GM19468 (cell line): ENCODE measurements around the gene TSPAN13.

Source experiments
- ATAC-seq: cut with Tn5 transposase; IDR thresholded peaks from one replicate; pipeline ENCODE4 v1.9.1; 2021; ENCODE audit warnings: mild to moderate bottlenecking, moderate library complexity, moderate number of reproducible peaks; ENCODE audit not compliant: unreplicated experiment; ENCODE audit errors: extremely low read depth

TSPAN13 gene

DNA sequence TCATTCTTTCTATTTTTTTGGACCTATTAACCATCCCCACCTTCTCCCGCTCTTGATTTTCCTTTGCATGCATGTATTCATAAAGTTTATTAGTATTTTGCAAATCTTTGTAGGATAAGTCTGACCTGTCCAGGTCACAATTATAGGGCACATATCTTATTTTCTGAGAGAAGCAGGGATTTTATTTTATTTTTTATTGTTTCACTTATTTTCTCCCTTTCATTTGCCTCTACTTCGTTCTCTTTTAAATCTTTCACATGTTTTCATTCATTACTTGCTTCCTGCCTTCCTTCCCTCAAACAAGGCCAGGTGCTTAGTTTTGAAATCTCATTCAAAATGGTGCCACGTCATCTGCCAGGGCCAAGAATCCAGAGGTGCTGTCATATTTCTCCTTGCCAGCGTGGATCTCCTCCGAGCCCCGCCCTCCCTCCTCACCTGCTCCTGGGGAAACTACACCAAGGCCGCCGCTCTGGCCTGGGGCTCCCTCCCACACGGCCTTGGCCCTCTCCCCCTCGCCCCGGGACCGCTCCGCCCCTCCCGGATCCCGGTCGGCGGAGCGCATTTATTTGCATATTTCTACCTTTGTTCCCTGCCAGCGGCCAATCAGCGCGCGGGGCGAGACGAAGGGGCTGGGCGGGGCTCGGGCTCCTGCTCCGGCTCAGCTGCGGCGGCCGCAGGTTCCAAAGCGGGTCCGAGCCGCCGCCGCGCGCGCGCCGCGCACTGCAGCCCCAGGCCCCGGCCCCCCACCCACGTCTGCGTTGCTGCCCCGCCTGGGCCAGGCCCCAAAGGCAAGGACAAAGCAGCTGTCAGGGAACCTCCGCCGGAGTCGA lies at the start of gene TSPAN13:
TSS of gene TSPAN13 (plus strand) at position 654 of the 830 bp plus-strand sequence. CDS start 213 bp downstream, outside the sequence.
- ATAC-seq = no peak

DNA sequence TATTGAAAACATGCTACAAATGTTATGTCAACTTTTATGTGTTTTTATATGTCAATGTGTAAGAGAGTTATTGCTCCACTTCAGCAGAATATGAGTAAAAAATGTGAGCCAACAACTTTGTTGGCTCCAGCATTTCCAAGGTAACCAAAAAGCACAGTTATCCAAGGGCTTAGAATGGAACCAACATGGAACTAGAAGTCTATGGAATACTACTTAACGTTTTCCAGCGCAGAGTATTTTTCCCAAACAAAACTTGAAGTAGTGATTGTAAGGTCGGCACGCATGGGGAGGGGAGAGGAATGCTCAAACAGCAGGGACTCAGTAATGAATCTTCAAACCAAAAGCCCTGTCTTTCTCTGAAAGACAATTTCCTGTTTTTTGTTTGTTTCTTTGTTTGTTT lies 45.0 kb upstream of the TSPAN13 start:
- ATAC-seq = no peak

DNA sequence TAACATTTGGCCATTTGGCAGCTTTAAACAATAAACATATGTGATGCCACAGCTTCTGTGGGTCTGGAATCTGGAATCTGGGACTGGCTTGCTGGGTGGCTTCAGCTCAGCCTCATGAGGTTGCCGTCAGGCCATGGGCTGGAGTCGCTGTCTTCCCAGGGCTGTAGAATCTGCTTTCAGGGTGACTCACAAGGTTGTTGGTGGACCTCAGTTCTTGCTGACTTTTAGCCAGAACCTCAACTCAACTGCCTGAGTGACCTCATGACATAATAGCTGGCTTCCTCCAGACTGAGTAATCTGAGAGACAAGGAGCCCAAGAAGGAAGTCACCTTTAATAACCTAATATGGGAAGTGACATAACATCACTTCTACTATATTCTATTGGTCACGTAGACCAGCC lies 44.6 kb upstream of the TSPAN13 start:
- ATAC-seq = no peak

DNA sequence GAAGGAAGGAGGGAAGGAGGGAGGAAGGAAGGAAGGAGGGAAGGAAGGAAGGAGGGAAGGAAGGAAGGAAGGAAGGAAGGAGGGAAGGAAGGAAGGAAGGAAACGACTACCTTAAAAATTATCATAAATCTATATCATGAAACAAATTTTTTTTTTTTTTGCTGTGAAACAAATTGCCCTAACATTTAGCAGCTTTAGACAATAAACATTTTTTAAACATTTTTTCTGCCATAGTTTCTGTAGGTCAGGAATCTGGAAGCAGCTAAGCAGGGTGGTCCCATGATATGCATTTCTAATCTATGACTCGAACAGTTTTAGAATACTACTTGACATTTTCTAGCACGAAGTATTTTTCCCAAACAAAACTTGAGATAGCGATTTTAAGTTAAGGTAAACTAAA lies 42.9 kb upstream of the TSPAN13 start:
- ATAC-seq = no peak

DNA sequence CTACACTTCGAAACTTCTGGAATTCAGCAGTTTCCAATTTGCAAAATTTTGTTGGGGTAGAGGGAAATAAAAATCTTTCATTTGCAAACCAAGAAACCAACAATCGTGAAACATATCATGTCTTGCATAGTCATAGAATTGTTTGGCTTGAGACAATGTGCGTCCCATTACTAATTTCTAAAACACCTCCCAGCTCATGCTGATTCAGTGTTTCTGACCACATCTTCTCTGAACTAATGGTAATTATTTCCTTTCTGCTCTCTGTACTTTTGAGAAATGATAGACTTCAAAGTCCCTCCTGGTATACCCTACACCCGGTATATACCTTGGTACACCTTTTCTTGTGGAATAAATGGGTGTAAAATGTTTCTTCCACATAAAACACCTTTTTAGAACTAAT lies 41.8 kb upstream of the TSPAN13 start:
- ATAC-seq = no peak

DNA sequence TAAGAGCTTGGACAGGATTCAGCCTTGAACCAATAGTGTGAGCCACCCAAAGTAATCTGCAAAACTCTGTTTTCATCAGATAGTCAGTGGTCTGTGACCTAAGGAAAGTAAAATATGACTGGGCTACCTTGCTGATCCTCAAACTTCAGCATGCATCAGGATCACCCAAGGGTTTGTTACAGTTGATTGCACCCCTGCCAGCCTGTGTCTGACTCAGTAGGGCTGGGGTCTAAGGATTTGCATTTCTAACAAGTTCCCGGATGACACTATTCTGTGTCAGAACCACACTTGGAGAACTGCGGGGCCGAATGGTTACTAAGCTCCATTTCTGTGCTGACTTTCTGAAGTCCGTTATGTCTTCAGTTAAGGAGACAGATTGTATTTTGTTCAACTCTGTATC lies 40.6 kb upstream of the TSPAN13 start:
- no peak for ATAC-seq

DNA sequence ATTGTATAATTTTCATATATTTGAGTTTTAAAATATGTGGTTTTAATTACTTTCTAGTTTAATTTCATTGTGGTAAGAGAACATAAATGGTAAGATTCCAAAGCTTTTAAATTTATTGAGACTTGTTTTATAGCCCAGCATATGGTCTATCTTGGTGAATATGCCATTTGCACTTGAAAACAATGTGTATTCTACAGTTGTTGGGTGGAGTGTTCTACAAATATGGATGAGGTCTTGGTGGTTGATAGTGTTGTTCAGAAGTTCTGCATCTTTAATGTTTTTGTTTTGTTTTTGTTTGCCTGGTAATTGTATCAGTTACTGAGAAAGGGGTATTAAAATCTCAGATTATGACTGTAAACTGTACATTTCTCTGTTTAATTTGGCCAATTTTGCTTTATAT lies 37.6 kb upstream of the TSPAN13 start:
- ATAC-seq = no peak

DNA sequence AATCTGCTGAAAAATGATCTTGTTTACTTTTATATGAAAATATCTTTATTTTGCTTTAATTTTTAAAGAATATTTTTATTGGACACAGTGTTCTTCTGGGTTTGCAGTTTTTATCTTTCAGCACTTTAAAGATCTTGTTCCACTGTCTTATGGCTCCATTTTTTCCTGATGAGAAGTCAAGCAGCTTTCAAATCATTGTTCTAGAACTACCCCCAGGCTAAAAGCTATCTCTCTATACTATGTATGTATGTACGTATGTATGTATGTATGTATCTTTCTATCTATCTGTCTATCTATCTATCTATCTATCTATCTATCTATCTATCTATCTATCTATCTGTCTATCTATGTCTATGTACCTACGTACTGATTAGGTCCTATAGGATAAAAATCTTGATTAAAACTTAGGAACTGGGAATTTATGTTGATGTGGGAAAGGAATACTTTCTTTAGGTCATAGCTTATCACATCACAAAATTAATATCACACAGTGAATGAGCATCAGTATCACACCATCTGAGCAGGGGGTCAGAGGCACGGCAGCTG lies 35.4 kb upstream of the TSPAN13 start:
- ATAC-seq = no peak

DNA sequence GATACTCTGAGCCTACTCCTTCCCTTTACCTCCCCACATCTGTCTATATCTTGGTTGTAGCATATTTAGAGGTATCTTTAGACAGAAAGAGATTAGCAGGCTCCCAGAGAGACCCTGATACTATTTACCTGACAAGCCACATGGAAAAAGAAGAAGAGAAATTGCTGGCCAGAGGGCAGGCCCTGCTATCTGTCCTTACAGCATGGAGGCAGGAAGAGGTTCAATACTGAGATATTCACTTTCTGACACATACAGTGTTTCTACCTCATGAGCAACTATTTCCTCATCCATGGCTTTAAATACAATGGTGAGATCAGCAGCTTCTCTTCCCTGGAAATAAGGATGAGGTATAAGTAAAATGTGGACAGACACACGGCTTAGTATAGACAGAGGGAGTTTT lies 33.9 kb upstream of the TSPAN13 start:
- ATAC-seq = no peak

DNA sequence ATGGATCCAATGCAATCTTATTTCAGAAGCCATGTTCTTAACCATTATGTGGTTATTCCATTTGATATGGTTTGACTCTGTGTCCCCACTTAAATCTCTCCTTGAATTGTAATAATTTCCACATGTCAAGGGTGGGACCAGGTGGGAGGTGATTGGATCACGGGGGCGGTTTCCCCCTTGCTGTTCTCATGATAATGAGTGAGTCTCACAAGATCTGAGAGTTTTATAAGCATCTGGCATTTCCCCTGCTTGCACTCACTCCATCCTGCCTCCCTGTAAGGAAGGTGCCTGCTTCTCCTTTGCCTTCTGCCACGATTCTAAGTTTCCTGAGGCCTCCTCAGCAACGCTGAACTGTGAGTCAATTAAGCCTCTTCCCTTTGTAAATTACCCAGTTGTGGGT lies 32.0 kb upstream of the TSPAN13 start:
- ATAC-seq = no peak

DNA sequence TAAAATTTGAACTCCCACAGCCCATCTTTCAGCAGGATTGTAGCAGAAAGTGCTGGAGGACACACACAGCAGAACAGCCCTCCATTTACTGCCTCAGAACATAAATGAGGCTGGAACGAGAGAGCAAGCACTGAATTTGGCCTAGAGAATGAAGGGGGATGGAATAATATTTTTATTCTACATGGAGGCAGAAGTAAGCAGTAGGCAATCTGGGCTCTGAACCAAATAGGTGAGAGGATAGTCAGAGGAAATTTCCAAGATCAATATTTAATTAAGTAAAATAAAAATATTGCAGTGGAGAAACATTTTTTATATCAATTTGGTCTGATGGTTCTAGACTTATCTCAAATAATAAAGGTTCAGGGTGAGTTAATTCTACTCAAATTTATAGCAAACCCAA lies 29.2 kb upstream of the TSPAN13 start:
- ATAC-seq = no peak

DNA sequence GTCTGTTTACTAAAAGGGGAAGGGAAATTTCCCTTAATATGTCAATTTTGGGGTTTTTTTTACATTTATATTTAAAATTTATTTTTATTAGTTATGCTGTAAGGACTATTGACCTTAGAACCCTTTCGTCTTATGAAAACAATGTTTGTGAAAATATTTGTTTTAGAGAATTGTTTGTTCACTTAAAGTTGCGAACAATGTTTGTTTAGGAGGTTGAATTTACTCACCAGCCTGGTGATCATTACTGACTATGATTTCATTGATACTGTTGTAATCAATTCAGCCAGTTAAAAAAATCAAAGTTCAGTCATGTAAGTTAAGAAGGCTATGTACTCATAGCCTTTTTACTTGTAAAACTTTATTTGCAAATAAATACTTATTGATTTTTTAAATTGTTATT lies 27.4 kb upstream of the TSPAN13 start:
- ATAC-seq = no peak

DNA sequence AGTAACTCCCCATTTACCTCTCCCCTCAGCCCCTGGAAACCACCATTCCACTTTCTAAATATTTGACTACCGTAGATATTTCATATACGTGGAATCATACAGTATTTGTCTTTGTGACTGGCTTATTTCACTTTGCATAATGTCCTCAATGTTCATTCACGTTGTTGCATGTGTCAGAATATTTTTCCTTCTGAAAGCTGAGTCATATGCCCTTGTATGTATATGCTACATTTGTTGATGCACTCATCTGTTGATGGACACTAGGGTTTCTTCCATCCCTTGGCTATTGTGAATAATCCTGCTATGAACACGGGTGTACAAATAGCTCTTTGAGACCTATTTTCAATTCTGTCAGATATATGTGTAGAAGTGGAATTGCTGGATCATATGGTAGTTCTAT lies 25.8 kb upstream of the TSPAN13 start:
- no peak for ATAC-seq

DNA sequence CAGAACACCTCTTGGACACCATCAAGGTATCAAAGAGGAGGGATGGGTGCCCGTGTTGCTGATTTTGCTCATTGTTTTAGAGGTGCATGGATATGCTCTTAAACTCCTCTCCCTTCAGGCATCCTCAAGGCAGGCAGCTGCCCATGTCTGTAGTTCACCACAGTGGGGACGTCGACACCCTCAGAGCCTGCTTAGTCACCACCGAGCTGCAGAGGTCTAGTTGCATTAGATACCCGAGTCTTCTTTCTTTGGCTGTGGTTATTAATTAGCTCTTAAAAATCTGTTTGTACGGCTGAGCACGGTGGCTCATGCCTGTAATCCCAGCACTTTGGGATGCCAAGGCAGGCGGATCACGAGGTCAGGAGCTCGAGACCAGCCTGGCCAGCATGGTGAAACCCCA lies 24.7 kb upstream of the TSPAN13 start:
- ATAC-seq = no peak

DNA sequence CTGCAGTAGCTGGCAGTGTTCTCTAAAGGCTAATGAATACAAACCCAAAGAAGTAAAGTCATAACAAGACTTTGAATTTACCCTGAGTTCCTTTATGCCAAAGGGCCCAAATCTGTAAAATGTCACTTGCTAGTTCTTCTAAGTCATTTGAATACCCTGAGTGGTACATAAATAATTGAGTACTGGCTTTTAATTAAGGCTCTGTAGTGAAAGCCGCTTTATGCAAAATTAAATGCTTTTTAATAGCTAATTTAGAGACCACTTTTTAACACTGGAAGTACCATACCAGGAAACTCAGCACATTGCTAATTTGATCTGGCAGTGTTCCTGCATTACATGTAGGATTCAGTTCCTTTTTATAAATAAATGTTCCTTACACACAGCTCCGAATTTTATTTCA lies 24.0 kb upstream of the TSPAN13 start:
- ATAC-seq = no peak

DNA sequence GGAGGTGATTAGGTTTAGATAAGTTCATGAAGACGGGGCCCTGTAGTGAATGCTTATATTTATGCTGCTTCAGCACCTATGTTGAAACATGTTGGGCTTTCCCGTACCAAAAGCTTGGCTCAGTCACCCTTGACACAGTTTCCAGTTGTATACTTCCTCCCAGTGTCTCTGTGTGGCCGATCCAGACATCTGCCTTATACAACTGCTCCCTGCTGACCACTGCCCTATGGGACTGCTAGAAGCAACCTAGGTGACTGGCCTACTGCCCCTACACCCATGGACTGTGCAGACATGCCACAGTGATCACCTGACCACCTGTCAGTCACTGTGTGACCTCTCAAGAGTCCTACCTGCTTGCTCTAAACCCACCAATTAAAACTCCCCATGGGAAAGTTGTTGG lies 22.6 kb upstream of the TSPAN13 start:
- no peak for ATAC-seq

DNA sequence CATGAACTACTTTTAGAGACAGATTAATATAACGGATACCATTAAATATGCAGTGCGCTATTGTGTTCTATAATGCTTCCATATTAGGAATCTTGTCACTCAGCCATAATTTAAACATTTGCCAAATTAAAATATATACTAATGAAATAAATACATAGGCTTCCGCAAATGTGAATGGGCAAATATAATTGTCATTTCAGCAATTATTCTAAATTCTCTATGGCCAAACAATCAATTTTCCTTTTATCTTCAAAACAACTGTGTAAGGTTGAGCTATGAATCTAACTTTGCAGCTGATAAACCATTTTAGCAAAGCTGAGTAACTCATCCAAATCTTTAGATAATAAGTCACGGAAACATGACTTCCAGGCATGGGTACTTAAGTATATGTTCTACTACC lies 20.7 kb upstream of the TSPAN13 start:
- ATAC-seq = no peak

DNA sequence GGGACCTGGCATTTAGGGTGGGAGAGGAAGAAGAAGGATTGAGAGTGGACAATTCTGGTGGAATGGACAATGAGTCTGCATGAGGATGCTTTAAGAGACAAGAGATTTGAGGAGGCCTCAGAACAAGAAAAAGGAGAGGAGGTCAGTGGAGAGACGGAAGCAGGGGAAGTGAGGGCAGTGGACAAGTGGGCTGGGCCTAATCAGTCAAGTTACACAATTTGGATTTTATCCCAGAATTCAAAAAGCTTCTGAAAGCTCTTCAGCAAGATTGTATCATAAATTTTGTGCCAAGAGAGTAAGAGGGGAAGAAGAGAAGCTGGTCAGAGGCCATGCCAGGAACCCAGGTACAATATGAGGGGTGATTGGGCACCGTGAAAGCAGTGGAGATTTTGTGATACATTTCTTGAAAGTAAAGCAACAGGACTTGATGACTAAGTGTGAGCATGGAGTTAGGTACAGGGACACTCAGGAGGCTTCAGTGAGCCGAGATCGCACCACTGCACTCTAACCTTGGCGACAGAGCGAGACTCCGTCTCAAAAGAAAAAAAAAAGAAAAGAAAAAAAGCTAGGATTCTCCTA lies 19.3 kb upstream of the TSPAN13 start:
- no peak for ATAC-seq

DNA sequence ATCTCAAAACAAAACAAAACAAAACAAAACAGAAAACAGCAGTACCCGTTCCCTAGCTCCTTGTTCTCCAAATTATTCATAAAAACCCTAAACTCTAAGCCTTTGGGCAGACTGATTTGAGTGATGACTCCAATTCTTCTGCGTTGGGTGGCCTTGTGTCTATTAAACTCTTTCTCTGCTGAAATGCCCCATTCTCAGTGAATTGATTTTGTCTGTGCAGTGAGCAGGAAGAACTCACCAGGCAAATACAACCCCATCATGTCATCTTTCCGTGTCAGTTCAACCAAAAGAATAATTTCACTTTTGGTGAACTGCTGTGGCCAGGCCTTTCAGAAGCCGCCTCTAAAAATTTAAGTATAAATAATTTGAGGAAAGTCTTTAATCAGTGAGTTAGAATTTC lies 18.5 kb upstream of the TSPAN13 start:
- ATAC-seq = no peak

DNA sequence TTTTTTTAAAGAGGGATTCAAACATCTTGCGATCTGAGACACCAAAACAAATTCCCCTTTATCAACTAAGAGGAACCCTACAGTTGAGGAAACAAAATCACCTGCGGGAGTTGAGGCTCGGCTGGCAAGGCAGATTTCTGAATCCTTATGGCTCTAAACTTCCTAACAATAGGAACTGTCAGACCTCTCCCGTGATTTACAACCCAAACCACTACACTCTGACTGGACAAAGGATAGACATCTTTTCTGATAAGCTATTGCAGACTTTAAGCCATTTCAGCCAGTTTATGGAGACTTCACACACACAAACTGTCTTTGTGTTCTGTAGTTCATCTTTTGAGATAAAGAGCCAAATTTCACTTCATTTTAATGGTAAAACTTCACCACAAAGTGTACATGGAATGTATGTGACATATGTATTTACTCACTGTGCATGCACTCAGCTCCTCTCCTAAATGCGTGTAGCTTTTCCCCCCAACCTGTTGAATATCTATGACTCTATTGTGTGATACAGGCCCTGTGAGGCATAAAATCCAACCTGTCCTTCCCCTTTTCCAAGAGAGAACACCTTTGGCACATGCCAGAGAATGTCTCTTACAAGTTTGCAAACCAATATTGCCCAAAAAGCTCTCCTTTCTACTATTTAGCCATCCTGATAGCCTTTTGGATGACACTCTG lies 15.4 kb upstream of the TSPAN13 start:
- no peak for ATAC-seq
